ENCODE results near the gene ZNF536. TPM values are rescaled to one million over a fixed set of nuclear protein-coding genes. Genes with fewer than 3 reads are reported as not detected.

The ZNF536 gene
- total RNA-seq, 4 donors from 2014 or later = 0.44 to 7.4 (median 0.88) TPM

GRCh38 chr19:30364866-30365800, 7.1 kb upstream of the ZNF536 start:
- intact Hi-C loops (cut with DNase I) = no loop called here
- TF ChIP-seq POLR2A (IDR thresholded peaks at IDR 0.05) (no peak), CTCF (IDR thresholded peaks at IDR 0.05) (no peak)
- Histone ChIP-seq H3K4me3 (no peak overlapping the region), H3K27ac (peak overlapping the region in 3 of 4 donors; percentile 50 to 71 (median 68)), H3K9me3 (no peaks in the 10 kb centered on the region), H3K4me1 (peaks cover 0 to 7% (median 0%) of the 10 kb centered on the region in 3 donors), H3K36me3 (no peaks in the 10 kb centered on the region), H3K27me3 (no peaks in the 10 kb centered on the region)
- WGBS, 2 donors = 43 to 53% methylated on average over 8 to 10 of the region's 10 CpGs
- DNase-seq = no peak

GRCh38 chr19:30366282-30366681, 5.9 kb upstream of the ZNF536 start:
- no peak for DNase-seq
- intact Hi-C loops (cut with DNase I) = no loop called here
- Histone ChIP-seq H3K4me1 (no peaks in the 10 kb centered on the region), H3K27ac (peak overlapping the region in 1 of 4 donors; percentile 68), H3K27me3 (no peaks in the 10 kb centered on the region), H3K9me3 (no peaks in the 10 kb centered on the region), H3K36me3 (no peaks in the 10 kb centered on the region), H3K4me3 (no peak overlapping the region)
- 0 to 39% methylated on average over 1 of the region's 1 CpG for WGBS, 2 donors
- no peak for TF ChIP-seq CTCF (IDR thresholded peaks at IDR 0.05)
- no peak for TF ChIP-seq POLR2A (IDR thresholded peaks at IDR 0.05)

GRCh38 chr19:30367006-30367405, 5.2 kb upstream of the ZNF536 start:
- DNase-seq = no peak
- Histone ChIP-seq H3K9me3 (no peaks in the 10 kb centered on the region), H3K27ac (no peak overlapping the region), H3K36me3 (no peaks in the 10 kb centered on the region), H3K4me1 (no peaks in the 10 kb centered on the region), H3K4me3 (no peak overlapping the region), H3K27me3 (peaks cover 0 to under 1% (median 0%) of the 10 kb centered on the region in 4 donors)
- intact Hi-C loops (cut with DNase I) = no loop called here
- WGBS, 2 donors = 64 to 71% methylated on average over 1 to 7 of the region's 7 CpGs
- TF ChIP-seq CTCF (IDR thresholded peaks at IDR 0.05) = no peak
- no peak for TF ChIP-seq POLR2A (IDR thresholded peaks at IDR 0.05)

GRCh38 chr19:30367421-30367820, 4.8 kb upstream of the ZNF536 start:
- H3K27me3 ChIP-seq = peaks cover 0 to 5% (median 0%) of the 10 kb centered on the region in 4 donors
- WGBS, 2 donors = 78 to 94% methylated on average over 4 to 9 of the region's 9 CpGs
- no peak for DNase-seq
- H3K4me3 ChIP-seq = no peak overlapping the region
- no peaks in the 10 kb centered on the region for H3K36me3 ChIP-seq
- no peak overlapping the region for H3K27ac ChIP-seq
- no peaks in the 10 kb centered on the region for H3K4me1 ChIP-seq
- TF ChIP-seq CTCF (IDR thresholded peaks at IDR 0.05) (no peak), POLR2A (IDR thresholded peaks at IDR 0.05) (no peak)
- intact Hi-C loops (cut with DNase I) = no loop called here
- H3K9me3 ChIP-seq = no peaks in the 10 kb centered on the region

GRCh38 chr19:30369833-30370232, 2.4 kb upstream of the ZNF536 start:
- DNase-seq = no peak
- WGBS, 2 donors = 62 to 63% methylated on average over 6 of the region's 6 CpGs
- H3K36me3 ChIP-seq = no peaks in the 10 kb centered on the region
- H3K27ac ChIP-seq = no peak overlapping the region
- H3K27me3 ChIP-seq = peaks cover 0 to 27% (median 0%) of the 10 kb centered on the region in 4 donors
- intact Hi-C loops (cut with DNase I) = no loop called here
- H3K4me3 ChIP-seq = no peak overlapping the region
- H3K4me1 ChIP-seq = peaks cover 0 to 5% (median 0%) of the 10 kb centered on the region in 3 donors
- TF ChIP-seq POLR2A (IDR thresholded peaks at IDR 0.05) = no peak
- no peaks in the 10 kb centered on the region for H3K9me3 ChIP-seq

Data from esophagus squamous epithelium (tissue), 5 donors.